GM19240 (cell line): ENCODE results near the gene VTI1A.

Experiments used
- DNase-seq: peaks from one replicate; pipeline ENCODE4 v3.0.0; 2011; ENCODE audit warnings: low spot score; ENCODE audit not compliant: insufficient read length

Gene VTI1A

DNA sequence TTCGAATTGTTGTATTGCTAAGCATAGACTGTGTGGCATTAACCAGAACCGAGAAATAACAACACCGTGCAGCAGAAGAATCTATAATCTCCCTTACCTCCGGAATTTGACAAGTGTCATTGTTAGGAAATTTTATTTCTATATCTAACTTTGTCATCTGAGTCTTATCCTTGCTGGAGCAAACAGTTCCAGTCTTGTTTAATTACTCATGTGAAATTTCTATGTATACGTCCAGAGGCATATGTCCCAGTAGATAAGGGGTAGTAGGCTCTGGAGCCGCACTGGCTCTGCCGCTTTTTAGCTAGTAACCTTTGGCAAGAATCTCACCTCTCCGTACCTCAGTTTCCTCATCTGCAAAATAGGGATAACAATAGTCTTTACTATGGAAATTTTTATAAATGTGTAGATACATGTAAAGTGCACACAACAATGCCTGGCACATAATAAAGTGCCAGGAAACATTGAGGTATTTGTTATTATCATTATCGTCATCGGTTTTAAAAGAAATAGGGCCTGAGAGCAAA is 228.6 kb downstream of the VTI1A start:
- DNase-seq = no peak

DNA sequence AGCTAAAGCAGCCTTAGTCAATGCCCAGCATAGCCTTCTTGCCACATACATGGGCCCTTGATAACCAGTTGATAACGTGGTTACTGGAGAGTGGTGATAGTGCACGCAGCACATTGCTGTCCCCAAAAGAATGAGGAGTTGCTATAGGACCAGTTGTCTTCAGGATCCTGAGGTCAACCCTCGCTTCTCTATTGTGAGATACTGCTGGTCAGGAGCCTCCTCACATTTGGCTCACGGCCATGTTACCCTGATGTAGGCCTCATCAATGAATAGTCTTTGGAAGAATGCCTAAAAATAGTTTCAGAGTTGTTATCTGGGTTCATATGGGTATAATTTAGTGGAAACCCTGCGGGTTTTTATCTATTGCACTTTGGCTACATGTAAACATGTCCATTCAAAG is 230.7 kb downstream of the VTI1A start:
- no peak for DNase-seq

DNA sequence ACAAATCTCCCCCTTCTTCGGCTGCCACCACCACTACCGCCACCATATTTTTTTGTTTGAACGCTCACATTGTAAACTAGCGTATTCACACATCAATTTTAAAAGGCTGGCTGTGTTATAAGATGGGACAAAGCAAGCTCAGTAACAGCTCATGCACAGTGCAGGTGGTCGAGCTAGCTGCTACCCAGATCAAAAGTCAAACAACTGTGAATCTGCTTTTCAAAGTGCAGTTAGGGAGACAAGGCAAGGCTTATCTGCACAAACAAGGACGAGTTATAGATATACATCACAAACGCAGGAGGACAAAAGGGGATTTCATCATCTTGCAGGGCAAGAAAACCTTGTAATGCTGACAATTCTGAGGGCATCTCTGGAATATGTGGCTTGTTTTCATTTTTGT is 231.6 kb downstream of the VTI1A start:
- DNase-seq = no peak

DNA sequence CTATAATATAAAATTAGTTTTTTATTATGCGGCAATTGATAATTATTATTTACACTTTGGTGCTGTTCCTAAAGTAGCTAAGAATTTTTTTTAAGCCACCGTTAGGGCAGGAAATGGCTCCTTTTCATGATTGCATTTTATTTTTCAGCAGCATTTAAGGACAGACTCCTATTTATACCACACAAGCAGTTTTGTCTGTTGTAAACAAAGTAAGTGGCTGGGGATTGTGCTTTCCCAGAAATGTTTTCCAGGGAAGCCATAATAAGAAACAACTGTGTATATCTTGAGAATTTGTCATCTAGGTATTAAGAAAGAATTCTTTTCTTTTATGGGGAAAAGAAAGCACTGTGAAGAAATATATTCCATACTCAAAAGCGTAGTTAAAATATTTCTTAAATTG is 232.0 kb downstream of the VTI1A start:
- no peak for DNase-seq

DNA sequence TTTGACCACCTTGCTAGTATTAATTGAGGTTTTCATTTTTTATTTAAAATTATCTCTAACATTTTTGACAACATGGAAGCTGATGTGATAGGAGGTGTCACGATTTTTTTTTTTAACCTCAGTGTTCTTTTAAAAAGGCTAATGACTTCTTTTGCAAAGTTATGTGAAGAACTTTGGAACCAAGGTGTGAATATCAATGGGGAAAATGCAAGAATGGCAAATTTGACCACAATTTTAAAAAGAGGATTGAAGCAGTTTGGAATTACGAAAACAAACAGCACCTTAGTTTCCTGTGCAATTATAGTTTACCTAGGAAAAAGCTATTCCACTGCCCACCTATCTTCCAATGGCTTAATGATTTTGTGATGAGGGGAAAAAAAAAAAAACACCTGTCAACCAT is 232.4 kb downstream of the VTI1A start:
- DNase-seq = no peak

DNA sequence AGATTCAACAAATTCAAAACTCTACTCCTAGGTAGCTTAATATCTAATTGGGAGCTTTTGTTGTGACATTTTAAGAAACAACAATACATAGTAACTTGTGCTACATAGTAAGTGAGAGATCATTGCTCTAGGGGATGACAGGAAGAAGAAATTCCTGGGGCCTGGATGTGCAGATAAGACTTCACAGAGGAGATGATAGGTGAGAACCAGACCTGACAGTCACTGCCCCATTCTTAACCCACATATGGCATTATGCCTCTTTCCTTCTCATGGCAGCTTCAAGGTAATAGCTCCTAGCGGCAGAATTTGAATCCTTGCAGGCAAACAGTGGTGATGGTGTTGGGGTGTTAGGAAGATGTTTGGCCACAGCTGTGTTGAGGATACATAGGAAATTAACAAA is 233.6 kb downstream of the VTI1A start:
- no peak for DNase-seq

DNA sequence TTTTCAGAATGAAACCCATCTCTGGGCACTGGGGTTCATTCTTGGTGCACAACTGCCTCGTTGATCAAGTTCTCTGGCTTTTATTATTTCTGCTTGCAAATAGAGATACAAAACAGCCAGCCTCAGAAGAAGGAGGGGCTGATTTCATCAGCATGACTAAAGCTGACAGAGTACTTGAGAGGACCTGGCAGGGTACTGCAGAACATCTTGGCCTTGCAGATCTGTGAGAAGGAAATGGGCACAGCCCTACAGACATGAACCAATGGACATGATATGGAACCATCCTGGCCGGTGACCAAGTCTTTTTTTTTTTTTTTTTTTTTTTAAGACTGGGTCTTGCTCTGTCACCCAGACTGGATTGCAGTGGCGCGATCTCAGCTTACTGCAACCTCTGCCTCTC is 240.6 kb downstream of the VTI1A start:
- DNase-seq = no peak

DNA sequence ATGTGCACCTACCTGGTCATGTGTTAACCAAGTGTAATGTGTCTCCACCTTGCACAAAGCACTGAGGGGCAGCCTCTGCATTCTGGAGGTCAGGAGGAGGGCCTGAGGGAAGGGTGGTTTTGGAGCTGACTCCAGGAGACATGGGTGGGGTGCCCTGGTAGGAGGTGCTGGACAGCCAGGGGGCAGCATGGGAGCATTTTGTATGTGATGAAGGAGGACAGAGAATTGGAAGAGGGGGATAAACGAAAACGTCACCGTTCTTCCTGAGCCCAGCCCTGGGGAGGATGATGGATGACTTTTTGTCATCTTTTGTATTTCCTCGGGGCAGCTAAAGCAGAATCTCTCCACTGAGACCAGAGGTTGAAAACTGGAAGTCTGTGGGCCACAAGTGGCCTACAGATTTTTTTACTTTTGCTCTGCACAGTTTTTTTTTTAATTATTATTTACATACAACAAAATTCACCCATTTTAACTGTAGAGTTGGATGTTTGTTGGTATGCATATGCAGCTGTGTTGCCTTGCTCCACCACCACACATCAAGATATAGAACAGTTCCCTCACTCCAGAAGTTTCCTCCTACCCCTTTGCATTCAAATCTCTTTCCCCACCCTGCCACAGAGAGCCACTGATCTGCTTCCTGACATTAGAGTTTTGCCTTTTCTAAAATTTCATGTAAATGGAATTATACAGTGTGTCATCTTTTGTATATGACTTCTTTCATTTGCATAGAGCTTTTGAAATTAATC is 242.5 kb downstream of the VTI1A start:
- no peak for DNase-seq

DNA sequence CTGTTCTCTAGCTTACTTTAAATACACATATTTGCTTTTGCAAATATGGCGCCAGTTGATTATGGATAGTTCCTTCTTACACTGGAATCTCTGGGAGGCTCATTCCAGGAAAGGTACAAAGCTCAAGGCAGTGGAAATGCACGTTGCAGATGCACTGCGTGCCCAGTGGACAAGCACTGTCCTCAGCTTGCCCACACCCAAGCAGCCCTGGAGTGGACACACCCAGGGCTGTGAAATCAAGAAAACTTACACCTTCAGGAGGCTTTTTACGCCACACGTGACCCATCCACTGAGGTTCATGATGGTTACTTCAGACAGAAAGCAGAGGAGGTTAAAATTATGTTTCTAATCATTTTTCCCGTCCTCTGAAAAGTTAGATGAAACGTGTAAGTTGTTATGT is 248.5 kb downstream of the VTI1A start:
- no peak for DNase-seq

DNA sequence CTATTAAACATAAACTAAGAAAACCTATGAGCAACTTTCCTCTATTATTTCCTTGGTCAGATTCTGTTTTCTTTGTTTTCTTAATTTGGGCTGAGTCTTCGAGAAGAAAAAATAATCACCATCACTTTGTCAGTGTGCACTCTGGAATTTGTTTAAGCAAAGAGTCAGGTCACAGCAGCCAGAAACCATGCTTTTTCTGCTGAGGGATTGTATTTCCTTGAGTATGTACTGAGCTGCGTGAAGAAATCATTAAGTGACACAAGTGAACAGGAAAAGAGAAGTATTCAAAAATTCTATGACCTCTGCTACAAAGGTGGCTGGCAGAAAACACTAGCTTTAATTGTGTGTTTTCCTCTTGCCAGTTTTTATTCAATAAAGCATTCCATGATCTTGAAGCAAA is 249.6 kb downstream of the VTI1A start:
- no peak for DNase-seq

DNA sequence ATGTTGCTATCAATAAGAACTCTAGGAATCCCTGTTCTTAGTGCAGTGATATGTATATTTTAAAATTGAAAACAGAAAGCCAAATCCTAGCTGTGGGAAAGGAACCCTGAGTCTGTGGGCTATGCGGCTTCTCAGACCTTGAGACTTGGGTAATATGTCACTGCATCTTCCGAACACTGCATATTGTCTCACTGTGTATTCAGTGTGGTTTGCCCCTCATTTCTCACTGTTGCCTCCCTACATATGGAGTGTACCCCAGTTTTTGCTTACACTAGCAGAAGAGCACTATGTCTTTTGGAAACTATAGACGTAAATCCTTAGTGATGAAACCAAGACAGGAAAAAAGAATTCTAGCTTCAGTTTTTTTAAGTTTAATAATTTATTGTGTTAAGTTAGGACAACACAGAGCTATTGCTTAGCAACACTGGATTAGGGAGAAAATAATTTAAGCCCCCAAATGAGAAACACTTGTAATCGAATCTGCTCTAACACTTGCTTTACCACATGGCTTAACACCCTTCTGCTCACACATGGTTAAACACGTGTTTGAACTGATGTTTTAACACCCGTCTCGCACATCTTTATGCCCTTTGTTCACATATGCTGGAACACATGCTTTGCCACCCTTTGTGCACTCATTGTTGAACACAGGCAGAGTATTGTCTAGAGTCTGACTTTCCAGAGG is 251.3 kb downstream of the VTI1A start:
- DNase-seq = no peak

DNA sequence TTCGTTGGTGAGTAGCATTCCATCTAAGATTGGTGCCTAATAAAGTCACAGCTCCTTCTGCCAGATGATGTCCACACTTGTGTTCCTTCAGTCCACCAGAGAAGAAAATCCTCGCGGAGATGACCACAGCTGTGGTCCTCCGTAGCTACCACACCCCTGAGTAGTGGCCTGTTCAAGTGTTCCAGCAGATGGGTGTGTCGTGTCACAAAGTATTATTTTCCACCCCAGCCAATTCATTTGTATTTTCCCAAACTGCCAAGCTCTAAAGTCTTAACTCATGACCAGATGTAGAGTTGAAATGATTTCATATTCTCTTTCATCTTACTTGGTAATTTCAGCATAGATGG is 251.8 kb downstream of the VTI1A start:
- DNase-seq = no peak

DNA sequence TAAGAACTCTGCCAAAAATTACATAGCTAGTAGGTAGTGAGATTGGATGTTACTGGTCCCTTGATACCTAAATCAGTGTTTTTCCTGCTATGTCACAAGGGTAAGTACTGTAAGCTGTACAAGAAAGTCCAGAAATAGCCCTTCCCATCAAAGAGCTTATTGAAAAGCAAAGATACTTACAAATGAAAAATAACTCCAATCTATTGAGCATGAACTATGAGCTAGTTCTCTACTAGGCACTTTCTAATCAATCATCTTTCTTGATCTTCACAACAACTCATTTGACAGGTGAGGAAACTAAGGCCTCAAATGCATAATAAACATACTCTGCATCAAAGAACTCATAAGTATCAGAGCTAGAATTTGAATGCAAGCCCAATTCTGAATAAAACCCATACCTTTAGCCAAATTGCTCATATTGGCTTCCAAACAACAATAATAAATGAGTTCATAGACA is 253.2 kb downstream of the VTI1A start:
- no peak for DNase-seq

DNA sequence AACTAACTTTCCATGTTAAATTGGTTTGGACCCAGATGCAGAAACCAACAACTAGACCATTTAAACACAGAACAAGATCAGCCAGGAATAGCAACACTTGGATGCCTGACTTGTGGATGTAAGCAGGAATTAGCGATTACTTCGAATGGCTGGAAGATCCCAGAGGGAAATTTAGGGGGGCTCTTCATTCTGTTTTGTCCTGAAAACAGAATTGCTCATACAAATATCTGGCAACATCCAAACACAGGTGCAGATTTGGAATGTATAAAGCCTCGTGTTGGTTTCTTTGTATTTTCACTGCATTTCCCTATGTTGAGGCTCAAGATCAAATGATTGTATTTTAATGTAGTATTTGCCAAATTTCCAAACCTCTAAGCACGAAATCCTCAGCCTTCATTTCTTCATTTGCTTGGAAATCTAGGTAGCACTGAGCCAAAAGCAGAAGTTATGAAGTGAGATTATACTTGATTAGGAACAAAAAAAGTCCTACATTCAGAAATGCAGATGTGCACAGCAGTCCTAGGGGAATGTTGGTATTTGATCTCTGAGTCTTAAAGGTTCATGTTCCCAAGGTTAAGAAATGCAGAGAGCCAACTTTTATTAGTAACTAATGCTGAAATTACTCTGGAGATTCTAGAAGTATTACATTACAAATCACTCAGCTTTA is 254.3 kb downstream of the VTI1A start:
- no peak for DNase-seq

DNA sequence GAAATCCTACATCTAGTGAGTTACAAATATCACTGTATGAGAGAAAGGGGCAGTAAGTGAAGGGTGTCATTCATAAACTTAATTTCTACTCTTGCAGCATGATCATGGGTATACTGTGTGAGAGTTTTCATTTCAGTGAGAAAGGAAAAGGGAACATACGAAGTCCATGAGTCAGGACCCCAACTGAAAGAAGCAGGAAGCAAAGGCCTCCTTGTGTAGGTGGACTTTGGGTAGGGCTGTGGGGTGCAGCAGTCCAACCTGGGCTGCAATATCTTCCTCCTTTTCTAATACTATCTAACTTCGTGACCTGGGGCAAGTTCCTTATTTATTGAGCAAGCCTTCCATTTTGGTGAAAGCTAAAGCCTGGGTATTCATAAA is 254.9 kb downstream of the VTI1A start:
- no peak for DNase-seq

DNA sequence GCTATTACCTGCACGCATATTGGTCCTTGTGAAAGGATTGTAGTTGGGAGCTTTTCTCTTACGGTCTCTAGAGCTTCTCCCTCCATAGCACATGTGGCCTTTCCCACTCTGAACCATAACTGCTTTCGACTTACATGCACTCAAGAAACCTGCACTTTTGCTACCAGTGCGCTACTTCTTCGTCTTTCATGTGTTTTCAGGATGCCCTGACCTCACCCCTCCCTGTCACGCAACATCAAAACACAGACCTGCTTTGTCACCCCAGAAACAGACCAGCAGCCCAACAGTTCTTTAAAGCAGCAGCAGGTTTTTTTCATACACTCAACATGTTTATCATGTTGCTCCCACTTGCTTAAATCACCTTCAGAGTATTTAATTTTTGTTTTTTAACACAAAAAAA is 259.6 kb downstream of the VTI1A start:
- DNase-seq = no peak

DNA sequence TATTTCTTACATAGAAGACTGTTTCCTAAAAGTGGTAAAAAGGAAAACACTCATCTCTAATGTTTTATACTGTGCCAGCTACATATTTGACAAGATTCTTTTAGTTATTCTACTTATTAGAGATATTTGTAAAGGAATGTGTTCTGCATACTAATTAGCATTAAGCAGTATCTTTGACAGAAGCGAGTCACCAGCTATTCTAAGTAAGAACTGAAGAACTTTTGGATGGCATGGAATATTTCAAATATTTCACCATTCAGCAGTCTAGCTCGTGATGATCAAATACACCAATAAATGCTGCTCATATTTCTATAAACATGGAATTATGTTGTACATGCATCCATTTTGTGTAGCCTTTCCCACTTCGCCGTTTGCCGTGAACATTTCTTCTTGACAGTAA is 261.4 kb downstream of the VTI1A start:
- DNase-seq = no peak

DNA sequence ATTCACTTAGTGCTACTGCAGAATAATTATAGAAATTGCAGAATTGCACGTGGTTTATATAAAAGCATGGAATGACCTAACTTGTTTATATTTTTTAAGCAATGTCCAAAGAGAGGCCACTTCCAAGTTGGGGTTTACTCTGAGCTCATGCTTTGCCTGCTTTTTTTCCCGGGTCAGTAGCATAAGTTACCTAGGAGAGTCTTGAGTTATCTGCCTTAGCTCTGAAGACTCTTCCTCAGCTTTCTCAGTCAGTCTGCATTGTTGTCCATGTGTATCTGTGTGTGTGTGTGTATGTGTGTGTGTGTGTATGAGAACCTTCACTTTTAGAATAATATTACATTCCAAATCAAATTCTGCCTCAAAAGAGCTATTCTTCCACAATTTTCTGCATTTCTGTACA is 263.5 kb downstream of the VTI1A start:
- DNase-seq = no peak

DNA sequence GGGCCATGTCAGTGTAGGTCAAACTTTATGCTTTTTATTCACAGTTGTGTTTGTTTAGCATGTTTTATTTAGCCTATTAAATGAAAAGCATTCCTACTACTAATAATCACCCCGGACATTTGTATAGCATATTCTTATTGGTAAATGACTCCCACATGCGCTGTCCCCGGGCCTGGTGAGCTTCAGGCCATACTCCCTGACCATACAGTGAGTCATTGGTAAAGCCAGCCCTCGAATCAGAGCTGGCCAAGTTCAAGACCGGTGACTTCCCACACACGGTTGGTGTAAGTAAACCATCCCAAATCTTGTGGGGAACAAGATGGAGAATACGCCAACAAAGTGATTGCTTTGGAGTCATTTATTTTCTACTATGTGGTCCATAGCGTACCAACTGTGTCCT is 264.4 kb downstream of the VTI1A start:
- no peak for DNase-seq

DNA sequence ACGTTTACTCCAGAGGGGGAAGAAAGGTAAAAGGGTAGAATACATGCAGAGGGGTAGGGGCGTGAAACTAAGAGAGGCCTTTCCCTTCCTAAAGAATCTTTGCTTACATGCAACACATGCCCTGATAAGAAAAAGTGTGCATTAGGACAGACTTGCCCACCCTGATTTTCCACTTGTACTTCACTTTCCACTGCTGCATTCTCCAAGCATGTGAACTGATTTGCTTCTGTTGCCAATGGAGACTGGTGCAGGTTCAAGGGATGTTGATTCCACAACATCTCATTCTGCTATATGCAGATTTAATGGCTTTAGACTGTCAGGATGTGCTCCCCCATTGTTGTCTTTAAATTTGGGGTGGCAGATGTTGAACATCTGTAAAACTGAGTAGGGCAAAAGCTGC is 265.5 kb downstream of the VTI1A start:
- no peak for DNase-seq

DNA sequence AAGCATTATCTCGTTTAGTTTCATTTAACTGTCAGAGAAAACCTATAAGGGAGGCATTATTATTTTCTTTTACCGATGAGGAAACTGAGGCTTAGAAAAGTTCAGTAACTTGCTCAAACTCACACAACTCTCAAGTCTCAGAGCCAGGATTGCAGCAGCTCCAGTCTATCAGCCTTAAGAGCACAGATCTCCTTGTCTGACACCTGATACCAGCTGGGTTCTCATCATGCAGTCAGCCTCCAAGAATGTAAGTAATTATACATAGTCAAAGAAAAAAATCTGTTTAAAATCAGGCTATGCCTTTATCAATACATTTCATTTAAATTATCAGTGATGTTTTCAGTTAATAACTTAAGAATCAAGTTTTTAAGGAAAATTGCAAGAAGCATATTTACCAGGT is 266.4 kb downstream of the VTI1A start:
- no peak for DNase-seq

DNA sequence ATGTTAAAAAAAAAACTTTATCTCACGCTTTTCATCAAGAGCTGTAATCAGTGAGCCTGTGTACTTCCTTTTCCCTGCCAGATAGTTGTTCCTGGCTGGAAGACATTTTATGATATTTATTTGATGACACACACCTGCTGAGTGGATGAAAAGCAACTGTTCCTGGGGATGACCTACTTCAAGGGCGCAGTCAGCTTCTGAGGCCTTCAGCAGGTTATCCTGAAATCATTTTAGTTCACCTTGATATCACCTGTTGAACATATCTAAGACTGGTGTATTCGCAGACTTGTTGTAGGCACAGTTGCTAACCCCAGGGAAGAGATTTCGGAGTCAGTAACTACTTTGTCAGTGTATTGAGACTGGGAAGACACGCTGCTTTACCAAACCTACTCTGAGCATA is 268.6 kb downstream of the VTI1A start:
- DNase-seq = no peak

DNA sequence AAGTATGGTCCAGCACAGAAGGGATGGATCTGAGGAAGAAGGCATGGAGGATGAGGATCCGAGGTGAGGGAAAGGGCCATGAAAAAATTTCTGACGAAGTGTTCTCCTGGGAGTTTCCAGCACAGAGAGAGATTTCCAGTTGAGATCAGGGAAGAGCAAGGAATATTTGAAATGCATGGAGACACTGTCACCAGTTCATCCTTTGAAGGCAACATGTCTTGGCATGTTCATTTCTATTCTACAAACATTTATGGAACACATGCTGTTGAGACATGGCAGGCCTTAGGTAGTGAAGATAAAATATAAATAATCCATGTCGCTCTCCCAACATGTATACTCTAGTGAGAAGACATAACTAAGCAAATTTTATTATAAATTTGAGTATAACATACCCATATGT is 269.1 kb downstream of the VTI1A start:
- no peak for DNase-seq
